Fibroblast of lung (primary cell): ENCODE results near the gene QRICH2.
"Not testable (repeated sequence)": the region's sequence is repeated elsewhere in the genome, so short reads cannot be mapped to it uniquely, and the experiment has no call there.

Experiments
- EZH2 ChIP-seq: IDR thresholded peaks from 2 replicates; pipeline ENCODE4 v1.5.1; 2012; ENCODE audit warnings: low read length, control low read depth, mild to moderate bottlenecking; ENCODE audit errors: missing control alignments
- TF ChIP-seq, protein P1 (sequence below), 2 donors: IDR thresholded peaks in 1 of 2; conservative IDR thresholded peaks in 1 of 2; 1 replicate in 1 of 2; 2 replicates in 1 of 2; pipeline ENCODE4 v1.5.1; 2011 to 2012; ENCODE audit warnings: low read length in 2 of 2, control low read depth in 1 of 2, inconsistent platforms in 1 of 2, low read depth in 1 of 2, mild to moderate bottlenecking in 1 of 2

DNA sequence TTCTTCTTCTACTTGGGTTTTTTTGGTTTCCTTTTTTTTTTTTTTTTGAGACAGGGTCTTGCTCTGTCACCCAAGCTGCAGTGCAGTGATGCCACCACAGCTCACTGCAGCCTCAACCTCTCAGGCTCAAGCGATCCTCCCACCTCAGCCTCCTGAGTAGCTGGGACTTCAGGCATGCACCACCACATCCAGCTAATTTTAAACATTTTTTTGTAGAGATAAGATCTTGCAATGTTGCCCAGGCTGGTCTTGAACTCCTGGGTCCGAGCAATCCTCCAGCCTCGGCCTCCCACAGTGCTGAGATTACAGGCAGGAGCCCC, 3.0 kb downstream of the QRICH2 start:
- TF ChIP-seq, protein P1, sequence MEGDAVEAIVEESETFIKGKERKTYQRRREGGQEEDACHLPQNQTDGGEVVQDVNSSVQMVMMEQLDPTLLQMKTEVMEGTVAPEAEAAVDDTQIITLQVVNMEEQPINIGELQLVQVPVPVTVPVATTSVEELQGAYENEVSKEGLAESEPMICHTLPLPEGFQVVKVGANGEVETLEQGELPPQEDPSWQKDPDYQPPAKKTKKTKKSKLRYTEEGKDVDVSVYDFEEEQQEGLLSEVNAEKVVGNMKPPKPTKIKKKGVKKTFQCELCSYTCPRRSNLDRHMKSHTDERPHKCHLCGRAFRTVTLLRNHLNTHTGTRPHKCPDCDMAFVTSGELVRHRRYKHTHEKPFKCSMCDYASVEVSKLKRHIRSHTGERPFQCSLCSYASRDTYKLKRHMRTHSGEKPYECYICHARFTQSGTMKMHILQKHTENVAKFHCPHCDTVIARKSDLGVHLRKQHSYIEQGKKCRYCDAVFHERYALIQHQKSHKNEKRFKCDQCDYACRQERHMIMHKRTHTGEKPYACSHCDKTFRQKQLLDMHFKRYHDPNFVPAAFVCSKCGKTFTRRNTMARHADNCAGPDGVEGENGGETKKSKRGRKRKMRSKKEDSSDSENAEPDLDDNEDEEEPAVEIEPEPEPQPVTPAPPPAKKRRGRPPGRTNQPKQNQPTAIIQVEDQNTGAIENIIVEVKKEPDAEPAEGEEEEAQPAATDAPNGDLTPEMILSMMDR (conservative IDR thresholded peaks at IDR 0.05 in 1 of 2, IDR thresholded peaks at IDR 0.05 in 1 of 2; ENCODE audit: low read depth in 1 of 2, low read length in 2 of 2): not testable (repeated sequence)
- TF ChIP-seq EZH2: not testable (repeated sequence)
